Large intestine (tissue), 3 donors: ENCODE results near the gene LPCAT1. TPM values are rescaled to one million over a fixed set of nuclear protein-coding genes. Genes with fewer than 3 reads are reported as not detected.
"Not testable (repeated sequence)": the region's sequence is repeated elsewhere in the genome, so short reads cannot be mapped to it uniquely, and the experiment has no call there.

Experiments used
- DNase-seq, 2 donors: peaks; one replicate each; pipeline versions ENCODE4 v3.0.0 to v3.0.0-alpha.2; 2013
- H3K27ac ChIP-seq: one replicate; pipeline ENCODE4 v1.5.1; 2013; ENCODE audit warnings: low read length
- H3K27me3 ChIP-seq: 2 replicates; pipeline ENCODE4 v1.6.1; 2013; ENCODE audit warnings: low read length; ENCODE audit not compliant: control insufficient read depth, insufficient read depth
- H3K36me3 ChIP-seq: 2 replicates; pipeline ENCODE4 v1.6.1; 2013; ENCODE audit warnings: low read length; ENCODE audit not compliant: control insufficient read depth, insufficient read depth
- H3K4me1 ChIP-seq: one replicate; pipeline ENCODE4 v1.6.1; 2013; ENCODE audit warnings: low read length; ENCODE audit not compliant: control insufficient read depth, insufficient read depth
- H3K4me3 ChIP-seq: one replicate; pipeline ENCODE4 v1.5.1; 2013; ENCODE audit warnings: low read length
- H3K9me3 ChIP-seq: one replicate; pipeline ENCODE4 v1.6.1; 2013; ENCODE audit warnings: mild to moderate bottlenecking, low read depth, low read length, moderate library complexity; ENCODE audit not compliant: control insufficient read depth
- WGBS: methylation state at CpG from one replicate; pipeline ENCODE4 v1.1.5; 2013; ENCODE audit warnings: low lambda C conversion rate; ENCODE audit not compliant: insufficient coverage; 5-methylcytosine and 5-hydroxymethylcytosine counted together
- polyA plus RNA-seq: library from polyadenylated mRNA; unstranded; fragments of 120-200 nt; gene quantifications from one replicate; pipeline ENCODE4 v1.2.1, GENCODE V29; 2013

Gene LPCAT1
- polyA plus RNA-seq, 1 donor, result 14.8 TPM

- no peak for DNase-seq
- WGBS, result no CpG with 5 or more reads among the region's 12 CpGs
- Histone ChIP-seq H3K27ac (no peak overlapping the region), H3K4me3 (no peak overlapping the region), H3K36me3 (peaks cover 12% of the 10 kb centered on the region), H3K9me3 (no peaks in the 10 kb centered on the region), H3K4me1 (peaks cover 6% of the 10 kb centered on the region), H3K27me3 (peaks cover 15% of the 10 kb centered on the region)
Observed at GRCh38 chr5:1519631-1520210, 4.0 kb downstream of the LPCAT1 start.

GRCh38 chr5:1517838-1518237 is 5.9 kb downstream of the LPCAT1 start:
- Histone ChIP-seq H3K27ac (no peak overlapping the region), H3K36me3 (peaks cover 12% of the 10 kb centered on the region), H3K9me3 (no peaks in the 10 kb centered on the region), H3K4me1 (no peaks in the 10 kb centered on the region), H3K27me3 (peaks cover 14% of the 10 kb centered on the region), H3K4me3 (no peak overlapping the region)
- DNase-seq, result no peak
- 80% methylated on average over 1 of the region's 20 CpGs for WGBS

- no peak overlapping the region for H3K4me3 ChIP-seq
- no peak for DNase-seq
- no peak overlapping the region for H3K27ac ChIP-seq
- H3K4me1 ChIP-seq, result no peaks in the 10 kb centered on the region
- H3K36me3 ChIP-seq, result peaks cover 12% of the 10 kb centered on the region
- WGBS, result no CpG with 5 or more reads among the region's 19 CpGs
- peaks cover 5% of the 10 kb centered on the region for H3K27me3 ChIP-seq
- no peaks in the 10 kb centered on the region for H3K9me3 ChIP-seq
Observed at GRCh38 chr5:1516615-1517601, 6.9 kb downstream of the LPCAT1 start.

- H3K27me3 ChIP-seq, result no peaks in the 10 kb centered on the region
- no peaks in the 10 kb centered on the region for H3K4me1 ChIP-seq
- H3K27ac ChIP-seq, result no peak overlapping the region
- no peak for DNase-seq
- no peaks in the 10 kb centered on the region for H3K9me3 ChIP-seq
- H3K36me3 ChIP-seq, result peaks cover 12% of the 10 kb centered on the region
- 40% methylated on average over 1 of the region's 8 CpGs for WGBS
- no peak overlapping the region for H3K4me3 ChIP-seq
Observed at GRCh38 chr5:1515921-1516571, 7.7 kb downstream of the LPCAT1 start.

GRCh38 chr5:1515311-1515920 is 8.3 kb downstream of the LPCAT1 start:
- no peaks in the 10 kb centered on the region for H3K27me3 ChIP-seq
- no peak for DNase-seq
- H3K4me3 ChIP-seq, result no peak overlapping the region
- no peaks in the 10 kb centered on the region for H3K9me3 ChIP-seq
- H3K36me3 ChIP-seq, result peaks cover 12% of the 10 kb centered on the region
- WGBS, result no CpG with 5 or more reads among the region's 11 CpGs
- H3K27ac ChIP-seq, result no peak overlapping the region
- H3K4me1 ChIP-seq, result no peaks in the 10 kb centered on the region

DNA sequence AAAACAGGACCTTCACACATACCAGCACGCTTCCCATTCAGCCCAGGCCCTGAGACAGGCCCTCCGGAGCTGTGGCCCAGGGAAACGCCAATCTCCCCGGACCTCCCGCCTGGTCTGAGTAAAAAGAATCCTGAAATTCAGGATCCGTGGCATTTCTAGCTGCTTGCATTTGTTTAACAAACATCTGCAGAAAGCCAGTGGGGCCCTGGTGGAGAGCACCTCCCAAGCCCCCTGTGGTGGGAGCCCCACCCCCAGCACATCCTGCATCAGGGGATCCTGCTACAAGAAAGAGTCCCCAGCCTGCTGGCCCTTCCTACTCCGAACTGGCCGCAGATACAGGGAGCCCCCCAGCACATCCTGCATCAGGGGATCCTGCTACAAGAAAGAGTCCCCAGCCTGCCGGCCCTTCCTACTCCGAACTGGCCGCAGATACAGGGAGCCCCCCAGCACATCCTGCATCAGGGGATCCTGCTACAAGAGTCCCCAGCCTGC is 8.9 kb downstream of the LPCAT1 start:
- not testable (repeated sequence) for H3K27me3 ChIP-seq, H3K27ac ChIP-seq, DNase-seq, H3K36me3 ChIP-seq, H3K9me3 ChIP-seq, H3K4me1 ChIP-seq, H3K4me3 ChIP-seq
- 95% methylated on average over 4 of the region's 11 CpGs for WGBS

- Histone ChIP-seq H3K36me3 (peaks cover 4% of the 10 kb centered on the region), H3K9me3 (no peaks in the 10 kb centered on the region), H3K4me3 (no peak overlapping the region), H3K27ac (no peak overlapping the region), H3K27me3 (no peaks in the 10 kb centered on the region), H3K4me1 (no peaks in the 10 kb centered on the region)
- no CpG with 5 or more reads among the region's 30 CpGs for WGBS
- no peak for DNase-seq
Observed at GRCh38 chr5:1514027-1514818, 9.5 kb downstream of the LPCAT1 start.

GRCh38 chr5:1513326-1514026 is 10.3 kb downstream of the LPCAT1 start:
- H3K27me3 ChIP-seq, result no peaks in the 10 kb centered on the region
- WGBS, result no CpG with 5 or more reads among the region's 26 CpGs
- peaks cover 4% of the 10 kb centered on the region for H3K9me3 ChIP-seq
- DNase-seq, result no peak
- no peak overlapping the region for H3K27ac ChIP-seq
- H3K4me3 ChIP-seq, result no peak overlapping the region
- no peaks in the 10 kb centered on the region for H3K4me1 ChIP-seq
- peaks cover under 1% of the 10 kb centered on the region for H3K36me3 ChIP-seq

- H3K27ac ChIP-seq, result no peak overlapping the region
- H3K27me3 ChIP-seq, result no peaks in the 10 kb centered on the region
- no CpG with 5 or more reads among the region's 25 CpGs for WGBS
- DNase-seq, result no peak
- H3K9me3 ChIP-seq, result peaks cover 4% of the 10 kb centered on the region
- no peaks in the 10 kb centered on the region for H3K4me1 ChIP-seq
- H3K4me3 ChIP-seq, result no peak overlapping the region
- H3K36me3 ChIP-seq, result no peaks in the 10 kb centered on the region
Observed at GRCh38 chr5:1512541-1513291, 11.0 kb downstream of the LPCAT1 start.
